Lung (tissue), 12 donors: Measurements from ENCODE around the gene TRIP11. TPM values are rescaled to one million over a fixed set of nuclear protein-coding genes. Genes with fewer than 3 reads are reported as not detected.

Source experiments
- ATAC-seq: fragments of 200-7000 bp; cut with Tn5 transposase; one replicate; pipeline ENCODE4 v1.9.1; 2020; ENCODE audit warnings: moderate number of reproducible peaks; ENCODE audit not compliant: insufficient read depth, low FRiP score
- DNase-seq, 3 donors: peaks; one replicate each; pipeline ENCODE4 v3.0.0-alpha.2; 2013 to 2017
- H3K27ac ChIP-seq, 2 donors: one replicate each; pipeline ENCODE4 v1.5.1; 2013; ENCODE audit warnings: mild to moderate bottlenecking in 2 of 2, moderate library complexity in 2 of 2, control low read depth in 1 of 2, inconsistent platforms in 1 of 2, low read depth in 1 of 2, low read length in 1 of 2
- H3K27me3 ChIP-seq, 3 donors: one replicate each; pipeline ENCODE4 v1.5.1; 2013; ENCODE audit warnings: low read length in 2 of 3; ENCODE audit not compliant: control insufficient read depth in 3 of 3, insufficient read depth in 3 of 3
- H3K36me3 ChIP-seq, 4 donors: one replicate each; pipeline ENCODE4 v1.5.1; 2013; ENCODE audit warnings: low read length in 4 of 4, mild to moderate bottlenecking in 1 of 4, moderate library complexity in 1 of 4; ENCODE audit not compliant: control insufficient read depth in 4 of 4, insufficient read depth in 4 of 4
- H3K4me1 ChIP-seq, 5 donors: one replicate each; pipeline ENCODE4 v1.5.1; 2013; ENCODE audit warnings: low read length in 5 of 5, mild to moderate bottlenecking in 2 of 5, moderate library complexity in 1 of 5; ENCODE audit not compliant: control insufficient read depth in 5 of 5, insufficient read depth in 5 of 5
- H3K4me3 ChIP-seq: one replicate; pipeline ENCODE4 v1.5.1; 2013; ENCODE audit warnings: mild to moderate bottlenecking, control low read depth, moderate library complexity
- H3K9ac ChIP-seq, 2 donors: one replicate each; pipeline ENCODE4 v1.5.1; 2013; ENCODE audit warnings: low read length in 2 of 2, control low read depth in 1 of 2; ENCODE audit not compliant: insufficient read depth in 1 of 2
- H3K9me3 ChIP-seq, 4 donors: one replicate each; pipeline ENCODE4 v1.5.1; 2013; ENCODE audit warnings: low read length in 3 of 4, mild to moderate bottlenecking in 1 of 4, moderate library complexity in 1 of 4; ENCODE audit not compliant: control insufficient read depth in 4 of 4, insufficient read depth in 3 of 4
- CTCF ChIP-seq: IDR thresholded peaks from 2 replicates; pipeline ENCODE4 v1.5.1; 2012; ENCODE audit warnings: mild to moderate bottlenecking; ENCODE audit errors: control extremely low read depth, extremely low read depth
- WGBS, 2 donors: extraction: QIAGEN DNeasy Blood & Tissue Kit; methylation state at CpG; one replicate each; pipeline ENCODE4 v1.1.7; 2013; 5-methylcytosine and 5-hydroxymethylcytosine counted together
- polyA plus RNA-seq, 2 donors: library from polyadenylated mRNA; stranded (reverse); fragments of 200-250 nt; gene quantifications; one replicate each; pipeline ENCODE4 v1.2.1, GENCODE V29; 2013
- total RNA-seq, 2 donors: library from RNA; depleted of rRNA in 1 of 2; stranded (reverse); fragments of >200 nt in 1 of 2; gene quantifications; one replicate each; pipeline ENCODE4 v1.2.1, GENCODE V29; 2014 to 2021
- donor health status: control.
- donor health status: control.
- donor health status: Bipolar disorder and iron deficiency.
- donor health status: healthy.
- donor health status: DM: yes; HTN: yes; CAD: no.

Gene TRIP11
- total and polyA plus RNA-seq, 4 donors, result 4.0 to 56.4 (median 27.3) TPM

DNA sequence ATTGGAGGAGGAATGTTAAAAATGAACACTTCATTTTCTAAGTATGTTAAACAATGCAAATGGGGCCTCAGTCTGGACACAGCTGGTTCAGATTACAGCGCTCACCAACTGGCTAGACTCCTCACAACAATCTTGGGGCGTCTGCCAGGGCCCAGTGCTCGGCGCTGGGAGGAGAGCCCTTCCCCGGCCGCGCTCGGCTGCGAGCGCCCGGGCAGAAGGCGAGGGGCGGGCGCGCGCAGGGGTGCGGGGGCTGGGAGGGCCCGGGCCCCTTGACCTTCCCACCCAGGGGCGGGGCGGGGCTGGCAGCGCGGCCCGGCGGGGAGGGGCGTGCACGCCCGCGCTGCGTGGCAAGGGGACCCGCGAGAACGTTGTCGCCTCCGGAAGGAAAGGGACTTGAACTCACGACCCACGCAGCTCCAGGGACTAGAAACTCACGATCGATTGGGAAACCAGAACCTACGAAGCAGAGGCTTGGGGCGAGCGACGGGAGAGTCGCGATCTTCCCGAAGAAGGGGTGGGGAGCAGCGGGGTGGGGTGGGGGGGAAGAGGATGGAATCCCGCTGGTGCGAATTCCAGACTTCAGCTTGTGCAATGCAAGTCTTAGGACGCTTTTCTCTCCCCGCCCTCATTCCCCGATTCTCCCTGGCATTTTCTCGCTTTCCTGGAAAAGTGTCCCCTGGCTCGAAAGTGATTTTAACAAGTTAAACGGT, 92.2 kb downstream of the TRIP11 start, which contains the start of gene FBLN5:
FBLN5 (minus strand) TSS at position 220 of the 710 bp plus-strand sequence. CDS start 465 bp downstream, outside the sequence.
- H3K4me1 ChIP-seq, result peaks cover 0 to 22% (median 5%) of the 10 kb centered on the region in 5 donors
- peak within 1 kb of the TSS in 1 of 2 donors; percentile 59 for H3K27ac ChIP-seq
- DNase-seq, result peak; percentile 82 to 92 (median 91)
- no peaks in the 10 kb centered on the region for H3K9me3 ChIP-seq
- no peak for TF ChIP-seq CTCF
- ATAC-seq, result peak; percentile 84
- H3K9ac ChIP-seq, result peak within 1 kb of the TSS; percentile 41 to 86
- no peaks in the 10 kb centered on the region for H3K36me3 ChIP-seq
- peak within 1 kb of the TSS; percentile 21 for H3K4me3 ChIP-seq
- H3K27me3 ChIP-seq, result no peaks in the 10 kb centered on the region
- 5 to 6% methylated on average over 50 to 54 of the region's 54 CpGs for WGBS, 2 donors

- no peaks in the 10 kb centered on the region for H3K27me3 ChIP-seq
- H3K4me1 ChIP-seq, result peaks cover 0 to 22% (median 5%) of the 10 kb centered on the region in 5 donors
- DNase-seq (peak in 2 of 3 donors; percentile 57 to 69), ATAC-seq (no peak)
- 11 to 12% methylated on average over 38 of the region's 38 CpGs for WGBS, 2 donors
- peak overlapping the region; percentile 21 for H3K4me3 ChIP-seq
- H3K27ac ChIP-seq, result peak overlapping the region in 1 of 2 donors; percentile 59
- TF ChIP-seq CTCF, result no peak
- peak overlapping the region; percentile 41 to 86 for H3K9ac ChIP-seq
- H3K9me3 ChIP-seq, result no peaks in the 10 kb centered on the region
- H3K36me3 ChIP-seq, result no peaks in the 10 kb centered on the region
Observed at GRCh38 chr14:91946622-91947474, 93.0 kb downstream of the TRIP11 start.

DNA sequence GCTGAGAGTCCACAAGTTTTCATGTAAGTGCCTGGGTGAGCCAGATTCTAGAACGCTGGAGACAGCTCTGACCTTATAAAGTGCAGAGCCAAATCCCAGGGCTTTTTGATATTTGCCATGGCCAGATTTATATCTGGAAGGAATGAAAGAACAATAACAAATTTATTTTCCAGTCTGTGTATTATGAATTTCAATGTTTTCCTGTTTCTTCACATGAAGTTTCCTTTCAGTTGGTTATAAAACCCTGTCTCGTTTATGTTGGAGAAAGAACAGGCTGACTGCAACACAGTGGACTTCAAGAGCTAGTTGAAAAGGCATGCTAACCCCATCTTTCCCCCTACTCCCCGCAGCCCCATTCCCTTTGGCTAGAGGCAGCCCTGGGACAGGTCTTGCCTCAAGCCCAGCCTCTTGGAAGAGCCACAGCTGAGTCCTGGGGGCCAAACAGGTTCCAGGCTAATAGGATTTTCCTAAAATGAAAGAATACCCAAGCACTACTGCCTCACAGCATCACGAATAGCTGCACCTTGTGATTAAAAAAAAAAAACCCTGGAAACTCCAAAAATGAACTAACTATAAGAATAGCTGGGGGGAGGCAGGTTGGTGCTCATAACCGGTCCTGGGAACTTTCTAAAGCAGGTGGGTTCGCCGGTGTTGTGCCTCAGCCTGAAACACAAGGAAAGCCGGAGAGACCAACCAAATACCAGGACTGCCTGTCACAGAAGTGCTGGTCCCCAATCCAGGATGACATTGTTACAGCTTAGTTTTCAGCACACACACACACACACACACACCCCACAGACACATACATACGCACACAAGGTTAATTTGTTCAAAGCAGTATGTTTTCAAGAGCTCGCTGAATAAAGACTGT, 93.9 kb downstream of the TRIP11 start:
- DNase-seq (peak; percentile 24 to 50 (median 42)), ATAC-seq (no peak)
- H3K27ac ChIP-seq, result peak overlapping the region in 1 of 2 donors; percentile 56
- 45 to 50% methylated on average over 10 of the region's 10 CpGs for WGBS, 2 donors
- peak overlapping the region; percentile 38 for H3K4me3 ChIP-seq
- H3K9me3 ChIP-seq, result no peaks in the 10 kb centered on the region
- TF ChIP-seq CTCF, result no peak
- peaks cover 0 to 22% (median 5%) of the 10 kb centered on the region in 5 donors for H3K4me1 ChIP-seq
- peak overlapping the region in 1 of 2 donors; percentile 86 for H3K9ac ChIP-seq
- no peaks in the 10 kb centered on the region for H3K27me3 ChIP-seq
- no peaks in the 10 kb centered on the region for H3K36me3 ChIP-seq
